ENCODE results near the gene RIMS4.

- TF ChIP-seq CTCF (conservative IDR thresholded peaks at IDR 0.05; ENCODE audit: low read length) (no peak), EZH2phosphoT487 (IDR thresholded peaks at IDR 0.05; ENCODE audit: borderline replicate concordance) (no peak)
Measured at GRCh38 chr20:44743916-44744655, 66.3 kb downstream of the RIMS4 start.
